Ammon's horn (tissue), 1 donor: ENCODE data around the gene THOC5.

Experiments
- DNase-seq: peaks from one replicate; pipeline ENCODE4 v3.0.0-alpha.2; 2016; ENCODE audit warnings: low spot score

Gene THOC5

DNA sequence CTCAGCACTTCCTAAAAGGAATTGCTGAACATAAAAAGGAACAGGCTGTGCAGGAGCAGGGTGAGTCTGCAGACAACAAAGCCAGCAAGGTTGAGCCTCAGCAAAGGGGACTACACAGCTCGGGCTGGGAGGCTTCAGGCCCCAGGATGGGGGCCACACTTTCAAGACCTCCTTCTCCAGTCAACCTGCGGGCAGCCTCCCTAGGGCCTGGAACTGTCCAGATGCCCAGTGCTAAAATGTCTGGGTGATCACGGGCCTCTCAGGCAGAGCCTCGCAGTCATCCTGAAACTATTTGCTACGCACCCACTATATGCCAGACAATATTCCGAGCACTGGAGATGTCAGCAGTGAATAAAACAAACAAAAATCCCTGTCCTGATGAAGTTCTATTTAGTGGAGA is 77.4 kb downstream of the THOC5 start:
- DNase-seq, result no peak

- DNase-seq, result no peak
These were observed 78.0 kb downstream of the THOC5 start for GRCh38 chr22:29475550-29475949.

DNA sequence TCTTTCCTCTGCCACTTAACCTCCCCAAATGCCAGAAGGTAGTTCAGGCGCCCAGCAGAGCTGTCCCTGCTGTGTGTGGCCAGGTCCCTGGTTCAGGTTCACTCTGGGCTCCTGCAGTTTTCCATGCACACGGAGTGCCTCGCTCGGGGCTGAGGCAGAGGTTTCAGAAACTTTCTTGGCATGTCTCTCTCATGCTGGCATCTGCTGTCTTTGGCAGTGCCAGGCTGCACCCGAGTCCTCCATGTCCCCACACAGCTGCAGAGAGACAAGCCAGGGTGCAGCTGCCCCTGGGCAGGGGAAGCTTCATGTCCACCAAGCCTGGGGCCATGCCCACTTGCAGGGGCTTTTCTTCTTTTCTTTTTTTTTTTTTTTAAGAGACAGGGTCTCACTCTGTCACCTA is 80.6 kb downstream of the THOC5 start:
- no peak for DNase-seq

GRCh38 chr22:29470159-29470855 is 83.2 kb downstream of the THOC5 start:
- DNase-seq, result no peak

DNA sequence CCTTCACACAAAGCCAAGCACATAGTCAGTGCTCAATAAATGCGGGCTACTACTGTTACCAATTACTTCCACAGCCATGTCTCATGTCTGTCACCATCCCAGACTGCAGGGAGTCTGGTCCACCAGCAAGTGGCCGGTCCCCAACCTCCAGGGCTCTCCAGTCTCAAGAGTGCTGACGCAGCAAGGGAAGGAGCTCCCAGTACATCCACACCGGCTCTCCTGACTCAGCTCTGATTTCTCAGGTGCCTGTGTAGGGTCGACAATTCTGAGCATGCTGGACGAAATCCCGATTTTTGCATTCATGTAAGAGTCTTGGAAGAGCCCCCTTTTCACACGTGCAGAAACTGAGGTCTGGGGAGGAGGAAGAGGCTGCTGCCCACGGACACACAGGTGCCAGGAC is 83.8 kb downstream of the THOC5 start:
- DNase-seq, result no peak

DNA sequence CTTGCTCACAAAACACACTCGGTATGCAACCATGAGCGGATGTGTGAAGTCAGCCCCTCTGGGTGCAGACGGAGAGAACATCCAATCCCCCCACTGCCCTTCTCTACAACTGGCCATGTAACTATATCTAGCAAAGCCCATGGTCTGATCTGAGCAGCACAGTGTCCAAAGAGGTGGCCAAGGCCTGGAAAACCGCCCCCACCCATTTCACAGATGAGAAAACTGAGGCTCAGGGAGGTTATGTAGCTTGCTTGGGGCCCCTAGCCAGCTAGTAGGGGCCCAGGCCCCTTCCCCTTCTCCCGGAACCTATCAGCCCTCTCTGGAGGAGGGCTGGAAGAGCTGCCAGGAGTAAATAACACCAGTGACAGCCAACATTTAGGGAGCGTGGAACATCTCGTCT is 89.0 kb downstream of the THOC5 start:
- no peak for DNase-seq

GRCh38 chr22:29463629-29464028 is 89.9 kb downstream of the THOC5 start:
- no peak for DNase-seq

DNA sequence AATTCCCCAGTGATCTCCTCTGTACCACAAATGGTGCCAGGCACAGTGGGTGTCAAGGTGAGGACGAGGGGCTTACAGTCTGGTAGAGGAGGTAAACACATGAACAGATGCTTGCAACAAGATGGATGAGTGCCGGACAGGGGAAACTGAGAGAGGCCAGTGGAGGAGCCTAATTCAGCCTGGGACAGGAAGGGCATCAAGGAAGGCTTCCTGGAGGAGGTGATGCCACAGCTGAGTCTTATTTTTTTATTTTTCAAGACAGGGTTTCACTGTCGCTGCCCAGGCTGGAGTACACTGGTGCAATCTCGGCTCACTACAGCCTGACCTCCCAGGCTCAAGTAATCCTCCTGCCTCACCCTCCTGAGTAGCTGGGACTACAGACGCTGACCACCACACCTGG is 92.3 kb downstream of the THOC5 start:
- DNase-seq, result no peak

- no peak for DNase-seq
These were observed 93.8 kb downstream of the THOC5 start for GRCh38 chr22:29459773-29460172.

DNA sequence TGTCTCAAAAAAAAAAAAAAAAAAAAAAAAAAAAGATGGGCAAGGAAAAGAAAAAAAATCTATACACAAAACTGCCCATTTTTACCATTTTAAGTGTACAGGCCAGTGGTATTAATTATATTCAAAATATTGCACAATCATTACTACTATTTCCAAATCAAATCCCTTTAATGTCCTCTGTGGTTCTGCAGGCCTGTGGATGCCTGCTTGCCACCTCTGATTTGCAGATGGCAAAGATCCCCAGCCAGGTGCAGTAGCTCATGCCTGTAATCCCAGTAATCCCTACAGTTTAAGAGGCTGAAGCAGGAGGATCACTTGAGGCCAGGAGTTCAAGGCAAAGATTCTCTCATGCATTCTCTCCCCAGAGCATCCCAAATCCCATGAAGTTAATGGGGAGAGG is 95.0 kb downstream of the THOC5 start:
- DNase-seq, result no peak

GRCh38 chr22:29457730-29458129 is 95.8 kb downstream of the THOC5 start:
- DNase-seq, result no peak

DNA sequence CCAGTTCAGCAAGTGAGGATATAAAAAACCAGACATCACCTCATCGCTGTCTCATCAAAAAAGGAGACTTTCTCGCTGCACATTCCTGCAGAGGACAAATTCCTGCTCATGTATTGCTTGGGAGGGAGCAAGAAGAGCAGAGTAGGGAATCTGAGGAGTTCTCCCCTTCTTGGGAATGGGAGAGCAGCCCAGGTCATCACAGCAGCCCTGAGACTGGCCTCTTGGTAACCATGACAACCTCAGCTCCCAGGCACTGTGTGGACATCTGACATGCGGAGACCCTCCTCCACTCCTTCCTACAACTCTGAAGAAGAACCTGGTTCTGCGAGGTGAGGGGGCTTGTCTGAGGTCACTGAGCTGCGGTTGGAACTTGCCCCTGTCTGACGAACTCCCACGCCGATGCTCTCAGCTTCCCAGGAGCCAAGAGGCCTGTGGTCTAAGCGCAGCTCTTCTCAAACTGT is 97.3 kb downstream of the THOC5 start:
- DNase-seq, result no peak
